ENCODE data around the gene NATD1.
"Not testable (repeated sequence)": the region's sequence is repeated elsewhere in the genome, so short reads cannot be mapped to it uniquely, and the experiment has no call there.

The NATD1 gene

DNA sequence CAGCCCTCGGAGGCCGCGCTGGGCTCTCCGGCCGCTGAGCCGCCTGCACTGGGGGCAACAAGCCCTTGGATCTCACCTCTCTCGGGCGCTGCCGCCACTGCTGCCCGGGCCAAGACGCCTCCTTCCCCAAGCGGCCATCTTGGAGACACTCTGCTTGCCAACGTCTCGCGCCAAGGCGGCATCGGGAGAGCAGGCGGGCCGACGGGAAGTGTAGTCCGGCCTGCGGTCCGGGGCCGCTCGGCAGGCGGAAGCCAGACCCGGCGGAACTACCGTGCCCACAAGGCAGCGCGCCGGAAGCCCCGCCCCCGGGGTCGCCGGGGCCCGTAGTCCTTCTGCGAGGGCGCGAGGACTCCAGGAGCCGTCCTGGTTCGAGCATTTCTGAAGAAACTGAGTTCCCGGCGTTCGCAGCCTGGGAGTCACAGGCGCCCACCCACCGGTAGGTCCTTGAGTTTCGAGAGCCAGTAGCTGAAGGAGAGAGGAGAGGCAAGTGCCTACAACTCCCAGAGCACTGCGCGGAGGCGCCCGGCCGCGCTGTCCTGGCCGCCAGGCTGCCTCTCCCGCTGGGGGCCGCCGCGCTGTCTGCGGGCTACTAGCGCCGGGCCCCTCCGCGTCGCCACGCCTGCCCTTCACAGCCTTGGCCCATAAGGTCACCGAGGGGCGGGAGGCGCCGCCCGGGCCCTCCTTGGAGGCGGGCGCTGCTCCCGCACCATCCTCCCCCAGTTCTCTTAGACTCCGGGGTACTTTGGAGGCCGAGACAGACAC, 39.0 kb downstream of the NATD1 start, which contains the start of gene TMEM11:
Gene TMEM11 (minus strand): TSS at position 147 of the 762 bp plus-strand sequence. CDS start 9 bp downstream, at position 138.
- DNase-seq, result peak; percentile 95

GRCh38 chr17:21213638-21214014, 39.6 kb downstream of the NATD1 start:
- DNase-seq, result no peak

- no peak for DNase-seq
Observed at GRCh38 chr17:21212826-21213637, 40.2 kb downstream of the NATD1 start.

DNA sequence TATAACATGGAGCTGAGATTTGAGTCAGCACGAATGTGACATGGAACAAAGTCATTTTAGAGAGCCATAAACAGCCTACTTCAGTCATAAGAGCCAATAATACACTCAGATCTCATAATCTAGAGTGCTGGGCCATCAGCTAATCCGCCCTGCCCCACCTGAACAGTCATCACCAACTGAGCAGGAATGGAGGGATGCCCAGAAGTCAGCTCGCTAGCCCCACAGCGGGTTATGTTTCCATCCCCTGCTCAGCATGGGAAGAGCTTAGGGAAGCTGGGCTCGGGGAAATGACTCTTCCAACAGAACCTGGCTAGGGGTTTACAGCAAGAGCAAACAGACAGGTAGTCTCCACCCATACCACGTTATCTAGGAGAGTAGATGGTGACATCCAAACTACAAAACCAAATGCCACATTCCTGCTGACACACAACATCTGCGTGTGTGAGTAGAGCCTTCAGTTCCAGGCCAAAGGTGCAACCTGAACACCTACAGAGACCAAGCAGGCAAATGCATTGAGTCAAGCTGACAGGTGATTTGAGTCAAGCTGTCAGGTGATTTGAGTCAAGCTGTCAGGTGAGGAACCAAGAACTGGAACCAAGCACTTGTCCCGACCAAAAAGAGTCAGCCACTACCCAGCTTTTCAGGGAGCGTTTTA, 41.3 kb downstream of the NATD1 start:
- no peak for DNase-seq

DNA sequence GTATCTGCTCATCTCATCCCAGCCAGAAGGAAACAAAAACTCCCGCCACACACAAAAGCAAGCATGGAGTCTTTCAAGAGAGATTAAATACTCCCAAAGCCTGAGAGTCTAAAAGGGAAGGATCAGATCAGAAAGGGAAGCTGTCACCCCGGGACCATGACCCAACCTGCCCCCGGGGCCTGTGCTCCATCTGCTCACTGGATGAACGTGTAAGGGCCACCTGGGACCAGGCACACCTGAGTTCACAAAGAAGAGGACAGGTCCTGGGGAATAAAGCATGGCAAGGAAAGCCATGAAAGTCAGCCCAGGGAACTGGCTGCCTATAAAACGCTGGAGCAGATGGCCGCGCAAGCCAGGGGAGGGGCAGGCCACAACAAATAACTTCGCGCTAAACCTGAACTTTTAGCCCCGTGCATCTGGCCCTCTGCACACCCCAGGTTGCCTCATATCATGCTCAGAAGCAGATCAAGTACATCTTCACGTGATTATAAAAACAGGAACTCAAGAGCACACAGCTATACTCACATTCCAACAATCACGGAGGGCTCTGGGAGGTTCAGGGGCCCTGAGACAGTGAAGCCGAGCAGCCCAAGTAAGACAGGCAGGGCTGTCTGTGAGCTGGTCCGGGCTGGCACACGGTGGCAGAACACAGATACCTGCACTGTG, 42.7 kb downstream of the NATD1 start:
- DNase-seq, result no peak

DNA sequence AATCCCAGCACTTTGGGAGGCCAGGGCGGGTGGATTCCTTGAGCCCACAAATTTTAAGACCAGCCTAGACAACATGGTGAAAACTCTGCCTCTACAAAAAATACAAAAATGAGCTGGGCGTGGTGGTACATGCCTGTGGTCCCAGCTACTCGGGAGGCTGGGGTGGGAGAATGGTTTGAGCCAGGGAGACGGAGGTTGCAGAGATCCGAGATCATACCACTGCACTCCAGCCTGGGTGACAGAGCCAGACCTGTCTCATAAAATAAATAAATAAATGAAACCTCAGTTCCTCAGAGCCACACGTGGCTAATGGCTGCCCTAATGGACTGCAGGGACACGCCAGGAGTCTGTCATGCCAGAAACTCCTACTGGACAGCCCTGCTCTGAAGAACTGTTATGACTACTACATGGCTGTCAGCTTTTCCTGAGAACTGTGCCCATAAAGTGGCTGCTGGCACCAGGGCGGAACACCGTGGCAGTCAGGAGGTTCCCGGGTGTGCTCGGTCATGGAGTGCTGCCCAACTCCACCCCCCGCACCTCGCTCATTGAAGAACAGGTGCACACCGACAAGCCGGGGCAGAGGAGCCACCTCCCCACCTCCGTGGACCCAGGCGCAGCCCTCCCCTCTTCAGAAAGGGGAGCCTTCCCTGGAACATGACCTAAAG, 43.6 kb downstream of the NATD1 start:
- DNase-seq, result no peak

GRCh38 chr17:21208352-21208751, 44.9 kb downstream of the NATD1 start:
- no peak for DNase-seq

DNA sequence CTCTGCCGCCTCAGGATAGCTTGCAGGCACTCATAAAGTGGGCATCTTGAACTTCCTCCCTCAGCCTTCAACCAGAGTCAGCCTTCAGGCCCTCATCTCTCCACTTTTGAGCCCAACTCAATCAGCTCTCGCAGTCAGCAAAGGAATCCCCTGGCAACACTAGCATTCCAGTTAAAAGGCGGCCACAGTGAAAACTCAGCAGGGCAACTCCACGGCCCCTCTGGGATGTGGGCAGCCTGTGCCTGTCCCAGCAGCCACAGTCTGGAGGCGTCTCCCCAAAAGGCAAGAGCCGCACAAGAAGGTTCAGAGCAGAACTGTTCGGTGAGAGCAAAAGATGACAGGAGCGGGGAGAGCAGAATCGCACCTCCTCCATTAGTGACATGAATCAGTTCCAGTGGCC, 48.3 kb downstream of the NATD1 start:
- DNase-seq, result no peak

DNA sequence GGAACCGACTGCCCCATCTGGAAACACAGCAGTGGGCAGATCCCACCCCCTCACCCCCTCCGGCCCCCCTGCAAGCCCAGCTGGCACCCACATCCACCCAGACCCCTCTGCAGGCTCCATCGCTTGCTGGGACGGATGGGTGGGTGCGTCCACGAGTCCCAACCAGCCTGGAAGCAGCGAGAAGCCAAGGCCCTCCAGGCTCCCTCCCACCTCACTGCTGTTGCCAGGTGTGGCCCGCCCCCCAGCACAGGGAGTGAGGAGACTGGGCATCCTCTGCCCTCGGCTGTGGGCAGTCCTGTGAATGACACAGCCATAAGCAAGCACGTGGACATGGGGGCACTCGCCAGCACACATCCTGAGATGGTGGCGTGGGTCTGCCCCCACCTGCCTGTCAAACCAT, 50.7 kb downstream of the NATD1 start:
- DNase-seq, result no peak

DNA sequence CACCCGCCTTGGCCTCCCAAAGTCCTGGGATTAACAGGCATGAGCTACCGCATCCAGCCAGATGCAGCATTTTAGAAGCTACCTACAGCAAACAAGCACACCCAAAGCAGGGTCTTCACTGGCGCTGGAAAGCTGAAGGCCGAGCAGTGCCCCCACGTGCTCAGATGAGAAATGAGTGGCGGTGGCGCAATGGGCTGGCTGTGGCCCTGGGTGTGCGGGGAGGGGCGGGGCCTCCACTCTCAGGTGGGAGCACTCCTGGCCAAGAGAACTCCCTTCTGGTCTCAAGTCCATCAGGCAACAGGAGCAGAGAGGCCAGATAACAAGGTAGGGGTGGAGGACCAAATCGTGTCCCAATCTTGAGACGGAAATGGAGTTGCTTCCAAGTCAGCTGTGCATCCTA, 51.3 kb downstream of the NATD1 start:
- no peak for DNase-seq

DNA sequence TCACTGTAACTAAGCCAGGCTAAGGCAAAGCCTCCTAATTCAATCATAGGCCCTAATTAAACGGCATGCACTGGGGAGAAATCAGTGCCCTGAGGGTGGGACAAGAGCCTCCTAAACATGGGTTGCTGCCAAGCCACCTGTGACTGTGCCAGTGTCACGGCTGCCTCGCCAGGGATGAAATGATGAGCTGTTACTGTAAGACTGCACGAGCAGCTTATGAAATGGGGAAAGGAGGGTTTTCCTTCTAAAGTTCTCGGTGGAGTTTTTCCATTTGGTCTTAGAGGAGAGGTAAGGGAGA, 52.0 kb downstream of the NATD1 start:
- no peak for DNase-seq

DNA sequence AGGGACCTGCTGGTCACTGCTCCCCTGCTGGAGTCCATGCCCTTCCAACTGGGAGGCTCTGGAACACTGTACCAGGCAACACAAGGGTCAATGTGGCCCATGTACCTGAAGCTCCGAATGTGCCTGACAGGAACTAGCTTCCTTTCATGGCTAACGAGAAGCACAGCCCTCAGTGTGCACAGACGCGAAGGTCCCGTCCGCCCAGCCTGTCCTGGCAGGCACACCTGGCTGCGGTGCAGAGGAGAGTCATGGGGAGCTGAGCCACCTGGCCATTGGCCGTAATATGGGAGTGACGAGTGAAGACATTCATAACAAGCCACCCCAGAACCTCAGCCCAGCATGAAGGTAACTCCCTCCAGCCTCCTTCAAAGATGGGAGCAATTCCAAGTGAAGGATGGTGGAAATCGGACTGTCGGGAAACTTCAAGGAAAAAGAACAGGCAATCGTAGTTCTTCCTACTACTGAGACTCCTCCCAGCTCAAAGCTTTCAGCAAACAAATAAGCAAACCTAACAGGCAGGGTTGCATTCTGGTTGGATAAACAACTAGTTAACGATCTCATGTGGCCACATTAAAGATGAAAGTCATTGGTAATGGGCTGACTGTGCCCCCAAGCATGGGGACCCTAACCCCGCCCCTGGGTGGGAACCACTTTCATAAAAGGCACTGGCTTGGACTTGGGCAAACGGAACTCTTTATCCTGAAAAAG, 52.5 kb downstream of the NATD1 start:
- no peak for DNase-seq

DNA sequence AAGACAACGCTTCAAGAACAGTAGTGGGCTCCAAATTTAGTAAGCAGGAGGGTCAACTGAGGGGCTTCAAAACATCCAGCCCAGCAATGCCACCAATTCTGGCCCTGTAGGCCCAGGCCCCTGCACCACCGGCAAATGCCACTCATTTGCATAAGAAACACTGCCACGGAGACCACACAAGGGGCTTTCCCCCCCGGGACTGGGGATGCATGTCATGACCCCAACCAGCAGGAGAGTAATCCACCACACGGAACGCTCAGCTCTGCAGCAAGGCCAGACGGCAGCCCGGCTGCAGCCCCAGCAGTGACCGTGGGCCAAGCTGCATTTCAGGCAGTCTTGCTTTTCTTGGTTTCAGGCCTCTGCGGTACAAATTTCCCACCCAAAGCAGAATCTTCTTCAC, 53.4 kb downstream of the NATD1 start:
- no peak for DNase-seq

- DNase-seq, result peak; percentile 34
Observed at GRCh38 chr17:21199311-21199710, 53.9 kb downstream of the NATD1 start.

- no peak for DNase-seq
Observed at GRCh38 chr17:21198411-21198810, 54.8 kb downstream of the NATD1 start.

DNA sequence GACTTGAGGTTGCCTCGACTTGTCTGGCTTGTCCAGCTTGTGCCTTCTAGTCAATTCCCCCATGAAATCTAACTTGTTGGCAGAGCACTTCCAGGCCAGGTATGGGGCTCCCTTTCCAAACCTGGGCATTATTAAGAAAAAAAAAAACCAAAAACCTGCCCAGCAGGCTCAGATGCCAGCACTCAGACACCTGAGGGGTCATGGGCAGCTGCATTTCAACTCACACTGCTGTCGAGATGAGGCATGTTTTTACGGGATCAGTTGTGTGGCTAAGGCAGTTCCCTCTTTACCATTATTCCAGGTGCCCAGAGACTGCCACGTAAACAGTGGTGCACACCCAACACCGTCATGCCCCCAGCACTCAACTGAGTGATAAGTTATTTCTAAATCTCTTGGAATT, 57.1 kb downstream of the NATD1 start:
- DNase-seq, result no peak

DNA sequence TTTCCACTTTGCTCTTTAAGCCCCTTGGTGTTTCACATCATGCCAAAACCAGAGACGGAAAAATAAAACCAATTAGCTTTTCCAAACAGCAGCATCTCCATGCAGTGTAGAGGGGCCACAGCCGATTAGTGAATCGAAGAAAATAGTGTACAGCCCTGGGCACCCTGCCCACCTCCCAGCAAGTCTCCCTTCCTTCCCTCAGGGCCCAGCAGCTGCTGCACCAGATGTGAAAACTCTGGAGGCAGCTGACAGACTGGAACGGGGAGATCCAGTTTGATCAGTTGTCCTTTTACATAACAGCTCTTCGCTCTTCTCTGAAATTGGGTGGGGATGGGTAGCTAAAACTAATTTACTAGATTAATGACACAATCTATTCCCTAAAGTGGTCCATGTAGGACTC, 58.5 kb downstream of the NATD1 start:
- no peak for DNase-seq

DNA sequence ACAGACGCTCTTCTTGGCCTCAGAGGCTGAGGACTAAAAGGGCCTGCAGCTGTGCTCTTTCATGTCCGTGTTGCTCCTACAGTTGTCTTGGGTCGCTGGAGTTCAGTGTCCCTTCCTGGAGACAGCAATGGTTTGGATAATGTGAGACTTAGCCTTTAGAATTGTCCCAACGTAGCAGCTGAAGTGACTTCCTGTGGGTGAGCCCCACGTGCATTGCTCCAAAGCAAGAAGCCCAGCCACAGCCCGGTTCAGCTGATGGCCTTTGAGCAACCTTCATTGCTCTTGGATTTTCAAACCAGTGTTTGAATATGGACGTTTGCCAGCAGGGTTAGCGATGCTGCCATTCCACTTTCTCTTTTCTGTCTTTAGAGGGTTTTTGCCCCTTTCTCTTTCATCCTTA, 59.0 kb downstream of the NATD1 start:
- no peak for DNase-seq

- DNase-seq, result no peak
Observed at GRCh38 chr17:21193031-21193430, 60.2 kb downstream of the NATD1 start.

- DNase-seq, result not testable (repeated sequence)
Observed at GRCh38 chr17:21192414-21192813, 60.8 kb downstream of the NATD1 start.

- DNase-seq, result no peak
Observed at GRCh38 chr17:21191698-21192097, 61.5 kb downstream of the NATD1 start.

DNA sequence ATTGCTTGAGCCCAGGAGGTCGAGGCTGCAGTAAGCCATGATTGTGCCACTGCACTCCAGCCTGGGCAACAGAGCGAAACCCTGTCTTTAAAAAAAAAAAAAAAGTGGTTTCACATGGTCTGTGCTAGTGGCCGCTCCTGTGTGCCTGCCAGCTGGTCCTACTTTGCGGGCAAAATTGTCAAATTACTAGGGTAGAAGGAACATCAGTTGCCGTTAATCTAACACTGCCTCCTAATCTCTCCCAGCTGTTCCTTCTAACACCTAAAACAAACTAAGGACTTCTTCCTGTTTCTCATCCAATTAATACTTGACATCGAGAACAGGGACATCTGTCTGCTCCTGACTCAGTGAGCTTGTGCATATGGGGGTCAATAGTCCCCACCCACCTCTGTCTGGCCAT, 63.1 kb downstream of the NATD1 start:
- DNase-seq, result no peak
